K562 (cell line): ENCODE results near the gene BGN. TPM values are rescaled to one million over a fixed set of nuclear protein-coding genes. Genes with fewer than 3 reads are reported as not detected.
A peak's percentile ranks its signal among the peaks of the same experiment; 100 is the strongest.

Experiments used
- FOXJ3 ChIP-seq: sonication (generic); formaldehyde crosslinking; IDR thresholded peaks from 2 replicates; pipeline ENCODE4 v1.4.0; 2020; ENCODE audit warnings: mild to moderate bottlenecking, missing genetic modification reagents
- HDAC1 ChIP-seq, 2 experiments: fragments of 450-650 bp; IDR thresholded peaks; 2 replicates each; pipeline ENCODE4 v1.6.1; 2016 to 2017; ENCODE audit warnings: inconsistent platforms in 1 of 2, mild to moderate bottlenecking in 1 of 2, moderate library complexity in 1 of 2
- HMG20B ChIP-seq: fragments of 250-450 bp; sonication (Bioruptor Pico); IDR thresholded peaks from 2 replicates; pipeline ENCODE4 v1.5.0; 2021; ENCODE audit warnings: mild to moderate bottlenecking
- IRF1 ChIP-seq: sonication (generic); formaldehyde crosslinking; IDR thresholded peaks from 2 replicates; pipeline ENCODE4 v1.8.0; 2022; ENCODE audit warnings: missing genetic modification reagents, mild to moderate bottlenecking, borderline replicate concordance
- MAZ ChIP-seq, 2 experiments: fragments of 450-650 bp in 1 of 2; sonication (generic) in 1 of 2; formaldehyde crosslinking; IDR thresholded peaks in 1 of 2; conservative IDR thresholded peaks in 1 of 2; 2 replicates each; pipeline versions ENCODE4 v1.4.0 to v1.5.0; 2020; ENCODE audit warnings: mild to moderate bottlenecking in 1 of 2, missing genetic modification reagents in 1 of 2
- MCM3 ChIP-seq: fragments of 450-650 bp; IDR thresholded peaks from 2 replicates; pipeline ENCODE4 v1.6.1; 2016
- MGA ChIP-seq: fragments of 450-650 bp; IDR thresholded peaks from 2 replicates; pipeline ENCODE4 v1.6.1; 2016; ENCODE audit warnings: mild to moderate bottlenecking, moderate library complexity
- MLX ChIP-seq, 2 experiments: fragments of 450-650 bp in 1 of 2; sonication (generic) in 1 of 2; formaldehyde crosslinking; conservative IDR thresholded peaks; 2 replicates each; pipeline versions ENCODE4 v1.4.0 to v1.8.1; 2020 to 2022; ENCODE audit warnings: mild to moderate bottlenecking in 1 of 2, missing genetic modification reagents in 1 of 2
- MTA2 ChIP-seq: fragments of 450-650 bp; IDR thresholded peaks from 2 replicates; pipeline ENCODE4 v1.6.1; 2016; ENCODE audit warnings: low read depth
- PKNOX1 ChIP-seq: fragments of 450-650 bp; IDR thresholded peaks from 2 replicates; pipeline ENCODE4 v1.6.1; 2016
- SETDB1 ChIP-seq: IDR thresholded peaks from one replicate; pipeline ENCODE4 v1.6.1; 2012; ENCODE audit warnings: low read length, control low read depth, inconsistent platforms
- TCF7L2 ChIP-seq: fragments of 150-350 bp; IDR thresholded peaks from 2 replicates; pipeline ENCODE4 v1.6.1; 2016; ENCODE audit warnings: low read depth, mild to moderate bottlenecking, low read length, moderate library complexity
- ZNF507 ChIP-seq: conservative IDR thresholded peaks from 2 replicates; pipeline ENCODE4 v1.6.1; 2017; ENCODE audit warnings: missing genetic modification characterization, missing compliant biosample characterization
- polyA plus RNA-seq, 8 experiments: library from polyadenylated mRNA; depleted of rRNA in 4 of 8; stranded (reverse) in 5 of 8; unstranded in 3 of 8; fragments of >200 nt; fragmentation: Nextera tagmentation in 2 of 8; fragmentation: Illumina TruSeq in 1 of 8; extraction: Ambion mirVana in 2 of 8; extraction: Trizol in 1 of 8; gene quantifications; 2 replicates each; pipeline versions ENCODE4 v1.2.1 to v1.2.3, GENCODE V29; 2011 to 2014; ENCODE audit warnings: inconsistent platforms in 1 of 8, missing spikeins in 1 of 8
- total RNA-seq, 7 experiments: library from RNA; depleted of rRNA in 6 of 7; stranded (reverse); fragments of >200 nt in 6 of 7; fragmentation: Illumina TruSeq in 2 of 7; extraction: Trizol in 2 of 7; gene quantifications; 2 replicates each; pipeline versions ENCODE4 v1.2.1 to v1.2.3, GENCODE V29; 2011 to 2021; ENCODE audit warnings: low replicate concordance in 1 of 7

Gene BGN
- total and polyA plus RNA-seq, 9 of the 15 experiments (the other 6 are each of a cell fraction or from before 2014, with no cell fraction given), result 0.11 TPM; not detected in 8

- TF ChIP-seq MGA (no peak; the same call in 1 of the 2 replicates), PKNOX1 (no peak), ZNF507 (tag) (no peak), HMG20B (CRISPR knock-in tag) (no peak), MAZ (CRISPR knock-in tag; conservative IDR thresholded peaks at IDR 0.05 in 1 of 2, IDR thresholded peaks at IDR 0.05 in 1 of 2) (peak in 1 of 2 experiments; percentile 53; a peak in 1 of 4 replicates), FOXJ3 (no peak), HDAC1 (IDR thresholded peaks at IDR 0.05) (peak in 1 of 2 experiments; percentile 95; a peak in 2 of 4 replicates), MCM3 (no peak), SETDB1 (no peak), MLX (CRISPR knock-in tag; conservative IDR thresholded peaks at IDR 0.05) (no peak), TCF7L2 (no peak), MTA2 (no peak), IRF1 (no peak)
These were observed 24.9 kb upstream of the BGN start (continued) for GRCh38 chrX:153469811-153470410.
